HEK293 (cell line): Measurements from ENCODE around the gene TUBA8.

ENCODE experiments used
- CTCF ChIP-seq: fragments of 450-650 bp; formaldehyde crosslinking; IDR thresholded peaks from 2 replicates; pipeline ENCODE4 v1.5.1; 2016; ENCODE audit warnings: missing biosample characterization, missing genetic modification characterization
- HOXA7 ChIP-seq: sonication (generic); formaldehyde crosslinking; IDR thresholded peaks from 2 replicates; pipeline ENCODE4 v1.8.1; 2022; ENCODE audit warnings: missing genetic modification reagents, borderline replicate concordance
- INSM2 ChIP-seq: fragments of 450-650 bp; formaldehyde crosslinking; IDR thresholded peaks from 2 replicates; pipeline ENCODE4 v1.5.1; 2016; ENCODE audit warnings: missing biosample characterization, missing genetic modification characterization
- KLF1 ChIP-seq: fragments of 450-650 bp; formaldehyde crosslinking; IDR thresholded peaks from 2 replicates; pipeline ENCODE4 v1.5.1; 2016; ENCODE audit warnings: missing biosample characterization, missing genetic modification characterization
- MYNN ChIP-seq: fragments of 450-650 bp; formaldehyde crosslinking; IDR thresholded peaks from 2 replicates; pipeline ENCODE4 v1.5.1; 2016; ENCODE audit warnings: missing biosample characterization, missing genetic modification characterization, borderline replicate concordance
- TCF7L2 ChIP-seq: IDR thresholded peaks from 2 replicates; pipeline ENCODE4 v1.6.1; 2011; ENCODE audit warnings: low read depth, mild to moderate bottlenecking, inconsistent platforms, low read length, moderate library complexity, borderline replicate concordance
- ZNF221 ChIP-seq: fragments of 450-650 bp; formaldehyde crosslinking; IDR thresholded peaks from 2 replicates; pipeline ENCODE4 v1.5.1; 2017; ENCODE audit warnings: missing biosample characterization, missing genetic modification characterization, borderline replicate concordance
- ZNF521 ChIP-seq: fragments of 450-650 bp; formaldehyde crosslinking; IDR thresholded peaks from 2 replicates; pipeline ENCODE4 v1.5.1; 2017; ENCODE audit warnings: missing biosample characterization, mild to moderate bottlenecking, missing genetic modification characterization
- ZNF600 ChIP-seq: fragments of 450-650 bp; formaldehyde crosslinking; IDR thresholded peaks from 2 replicates; pipeline ENCODE4 v1.5.1; 2016; ENCODE audit warnings: missing biosample characterization, missing genetic modification characterization

GRCh38 chr22:18079706-18080233 is 30.8 kb upstream of the TUBA8 start:
- TF ChIP-seq CTCF (tag by site-specific recombination) (no peak), MYNN (no peak), ZNF521 (tag by site-specific recombination) (no peak), INSM2 (tag by site-specific recombination) (no peak), KLF1 (tag by site-specific recombination) (no peak), HOXA7 (no peak), ZNF221 (tag by site-specific recombination) (no peak), ZNF600 (tag by site-specific recombination) (no peak), TCF7L2 (no peak)
